H9 (cell line): ENCODE results near the gene KLK11. TPM values are rescaled to one million over a fixed set of nuclear protein-coding genes. Genes with fewer than 3 reads are reported as not detected.
A peak's percentile ranks its signal among the peaks of the same experiment; 100 is the strongest.

Experiments
- DNase-seq: peaks from one replicate; pipeline ENCODE4 v3.0.0-alpha.2; 2017
- H2AFZ ChIP-seq: one replicate; pipeline ENCODE4 v1.6.1; 2013; ENCODE audit warnings: mild to moderate bottlenecking, low read length, control low read depth, moderate library complexity
- H2AK5ac ChIP-seq: 2 replicates; pipeline ENCODE4 v1.6.1; 2013; ENCODE audit warnings: low read length, control low read depth, mixed read lengths; ENCODE audit not compliant: insufficient read length
- H2BK120ac ChIP-seq: one replicate; pipeline ENCODE4 v1.6.1; 2013; ENCODE audit warnings: low read depth, mild to moderate bottlenecking, low read length, control low read depth, inconsistent platforms; ENCODE audit not compliant: poor library complexity, severe bottlenecking
- H2BK12ac ChIP-seq: 2 replicates; pipeline ENCODE4 v1.6.1; 2013; ENCODE audit warnings: low read length, control low read depth, mixed read lengths, low read depth; ENCODE audit not compliant: insufficient read length
- H2BK15ac ChIP-seq: 2 replicates; pipeline ENCODE4 v1.6.1; 2013; ENCODE audit warnings: low read depth, low read length, control low read depth
- H2BK20ac ChIP-seq: one replicate; pipeline ENCODE4 v1.6.1; 2013; ENCODE audit warnings: low read depth, mild to moderate bottlenecking, low read length, control low read depth, inconsistent platforms; ENCODE audit not compliant: poor library complexity, severe bottlenecking
- H2BK5ac ChIP-seq: 2 replicates; pipeline ENCODE4 v1.6.1; 2013; ENCODE audit warnings: low read length, control low read depth, mixed read lengths; ENCODE audit not compliant: insufficient read length
- H3K14ac ChIP-seq: 2 replicates; pipeline ENCODE4 v1.6.1; 2013; ENCODE audit warnings: low read length, control low read depth; ENCODE audit not compliant: insufficient read depth
- H3K18ac ChIP-seq: 2 replicates; pipeline ENCODE4 v1.6.1; 2013; ENCODE audit warnings: low read depth, mild to moderate bottlenecking, mixed read lengths, low read length, control low read depth; ENCODE audit not compliant: insufficient read length
- H3K23ac ChIP-seq: 2 replicates; pipeline ENCODE4 v1.6.1; 2013; ENCODE audit warnings: low read length, control low read depth, mixed read lengths, low read depth; ENCODE audit not compliant: insufficient read length
- H3K23me2 ChIP-seq: 2 replicates; pipeline ENCODE4 v1.6.1; 2013; ENCODE audit warnings: low read depth, mild to moderate bottlenecking, mixed read lengths, low read length, control low read depth; ENCODE audit not compliant: insufficient read length, poor library complexity, severe bottlenecking
- H3K27ac ChIP-seq: 2 replicates; pipeline ENCODE4 v1.5.1; 2013; ENCODE audit warnings: low read length, control low read depth, mixed read lengths, low read depth; ENCODE audit not compliant: insufficient read length
- H3K27me3 ChIP-seq: 2 replicates; pipeline ENCODE4 v1.6.1; 2013; ENCODE audit warnings: low read length, control low read depth, inconsistent platforms; ENCODE audit not compliant: insufficient read depth
- H3K4ac ChIP-seq: 2 replicates; pipeline ENCODE4 v1.6.1; 2013; ENCODE audit warnings: low read depth, mild to moderate bottlenecking, control low read depth, inconsistent platforms, low read length, moderate library complexity
- H3K4me1 ChIP-seq: 2 replicates; pipeline ENCODE4 v1.6.1; 2013; ENCODE audit warnings: low read length, control low read depth, inconsistent platforms; ENCODE audit not compliant: insufficient read depth
- H3K4me2 ChIP-seq: 2 replicates; pipeline ENCODE4 v1.6.1; 2013; ENCODE audit warnings: low read length, control low read depth, mixed read lengths; ENCODE audit not compliant: insufficient read length, insufficient read depth
- H3K56ac ChIP-seq: 2 replicates; pipeline ENCODE4 v1.6.1; 2013; ENCODE audit warnings: low read depth, mild to moderate bottlenecking, mixed read lengths, low read length, control low read depth; ENCODE audit not compliant: insufficient read length
- H3K79me1 ChIP-seq: 2 replicates; pipeline ENCODE4 v1.6.1; 2013; ENCODE audit warnings: low read depth, mild to moderate bottlenecking, moderate library complexity, low read length, control low read depth, inconsistent platforms; ENCODE audit not compliant: insufficient read depth, poor library complexity, severe bottlenecking
- H3K79me2 ChIP-seq: 2 replicates; pipeline ENCODE4 v1.6.1; 2013; ENCODE audit warnings: low read length, control low read depth, inconsistent platforms; ENCODE audit not compliant: insufficient read depth
- H3K9ac ChIP-seq: 2 replicates; pipeline ENCODE4 v1.6.1; 2013; ENCODE audit warnings: low read length, control low read depth, mixed read lengths; ENCODE audit not compliant: insufficient read length; ENCODE audit errors: extremely low read depth
- H3K9me3 ChIP-seq: one replicate; pipeline ENCODE4 v1.6.1; 2013; ENCODE audit warnings: low read depth, low read length, inconsistent platforms; ENCODE audit not compliant: control insufficient read depth
- H3T11ph ChIP-seq: one replicate; pipeline ENCODE4 v1.6.1; 2013; ENCODE audit warnings: mild to moderate bottlenecking, low read length, control low read depth, inconsistent platforms
- H4K20me1 ChIP-seq: one replicate; pipeline ENCODE4 v1.6.1; 2013; ENCODE audit not compliant: control insufficient read depth, insufficient read length, insufficient read depth
- H4K5ac ChIP-seq: 2 replicates; pipeline ENCODE4 v1.6.1; 2013; ENCODE audit warnings: low read depth, mild to moderate bottlenecking, mixed read lengths, low read length, control low read depth; ENCODE audit not compliant: insufficient read length
- H4K8ac ChIP-seq: replicated peaks from 2 replicates; pipeline ENCODE4 v1.6.1; 2013; ENCODE audit warnings: low read length, control low read depth, mixed read lengths, low read depth; ENCODE audit not compliant: insufficient read length
- H4K91ac ChIP-seq: 2 replicates; pipeline ENCODE4 v1.6.1; 2013; ENCODE audit warnings: low read depth, mild to moderate bottlenecking, moderate library complexity, mixed read lengths, low read length, control low read depth; ENCODE audit not compliant: insufficient read length
- H3K27ac Mint-ChIP-seq, 3 experiments: 2 replicates in 2 of 3; 3 replicates in 1 of 3; pipeline ENCODE4 v1.8.0; 2020 to 2021; ENCODE audit warnings: mixed read lengths in 3 of 3, mild to moderate bottlenecking in 1 of 3, moderate library complexity in 1 of 3
- H3K27me3 Mint-ChIP-seq: 2 replicates; pipeline ENCODE4 v1.8.0; 2021; ENCODE audit warnings: low read depth, mild to moderate bottlenecking, moderate library complexity, mixed read lengths
- H3K36me3 Mint-ChIP-seq, 3 experiments: 2 replicates in 2 of 3; 3 replicates in 1 of 3; pipeline ENCODE4 v1.8.0; 2020 to 2021; ENCODE audit warnings: low read depth in 3 of 3, mixed read lengths in 3 of 3; ENCODE audit not compliant: insufficient read depth in 1 of 3
- H3K4me1 Mint-ChIP-seq, 2 experiments: 2 replicates each; pipeline ENCODE4 v1.8.0; 2020; ENCODE audit warnings: mixed read lengths in 2 of 2
- H3K4me3 Mint-ChIP-seq, 2 experiments: 2 replicates in 1 of 2; 3 replicates in 1 of 2; pipeline ENCODE4 v1.8.0; 2020 to 2021; ENCODE audit warnings: mild to moderate bottlenecking in 2 of 2, mixed read lengths in 2 of 2, moderate library complexity in 1 of 2
- H3K9me3 Mint-ChIP-seq, 2 experiments: 2 replicates in 1 of 2; 3 replicates in 1 of 2; pipeline ENCODE4 v1.8.0; 2020; ENCODE audit warnings: mild to moderate bottlenecking in 2 of 2, mixed read lengths in 2 of 2, moderate library complexity in 1 of 2
- WGBS: extraction: QIAGEN DNeasy Blood & Tissue Kit; methylation state at CpG from one replicate; pipeline ENCODE4 v1.1.7; 2013; ENCODE audit warnings: missing lambda C conversion rate, low lambda C conversion rate, mixed read lengths; ENCODE audit not compliant: insufficient read length; ENCODE audit errors: extremely low coverage; 5-methylcytosine and 5-hydroxymethylcytosine counted together
- total RNA-seq: library from RNA; stranded (reverse); gene quantifications from 2 replicates; pipeline ENCODE4 v1.2.1, GENCODE V29; 2021
- TF ChIP-seq, protein P1 (sequence below): fragments of 200-600 bp; sonication (generic); conservative IDR thresholded peaks from 3 replicates; pipeline ENCODE4 v1.8.0; 2021; ENCODE audit warnings: antibody characterized with exemption, mild to moderate bottlenecking

Gene KLK11
- total RNA-seq, 1 experiment from 2014 or later: not detected

DNA sequence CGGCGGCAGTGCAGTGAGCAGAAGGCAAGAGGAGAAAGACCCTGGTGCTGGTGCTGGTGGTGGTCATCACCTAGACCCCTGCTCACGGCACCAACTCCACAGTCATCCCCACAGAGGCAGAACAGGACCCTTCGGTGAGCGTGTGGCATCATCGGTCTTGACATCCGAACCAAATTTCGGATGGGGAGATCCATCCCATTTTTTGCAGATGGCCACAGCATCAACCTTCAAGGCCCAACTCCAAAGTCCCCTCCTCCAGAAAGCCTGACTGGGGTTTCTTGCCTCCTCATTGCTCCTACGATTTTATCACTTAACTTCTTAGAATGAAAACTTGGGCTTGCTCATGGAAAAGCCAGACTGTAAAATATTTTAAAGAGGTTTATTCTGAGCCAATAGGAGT lies 17.1 kb upstream of the KLK11 start:
- Histone ChIP-seq H3K56ac (no peak overlapping the region), H3K23me2 (no peaks in the 10 kb centered on the region), H2BK120ac (no peak overlapping the region), H3K27ac (no peak overlapping the region), H3K79me2 (no peaks in the 10 kb centered on the region), H3K4me1 (peaks cover 10% of the 10 kb centered on the region), H2BK5ac (no peak overlapping the region), H4K5ac (no peak overlapping the region), H3K9ac (no peak overlapping the region), H4K8ac (no peak overlapping the region), H4K91ac (no peak overlapping the region), H3K4ac (no peak overlapping the region), H3K18ac (no peak overlapping the region), H3K79me1 (no peaks in the 10 kb centered on the region), H4K20me1 (no peaks in the 10 kb centered on the region), H3K9me3 (no peaks in the 10 kb centered on the region), H2BK12ac (peak overlapping the region; percentile 15), H3T11ph (no peak overlapping the region), H2AK5ac (no peak overlapping the region), H2AFZ (no peak overlapping the region), H3K4me2 (no peak overlapping the region), H2BK15ac (no peak overlapping the region), H2BK20ac (no peak overlapping the region), H3K14ac (no peak overlapping the region), H3K27me3 (no peaks in the 10 kb centered on the region), H3K23ac (no peak overlapping the region)
- H3K27ac Mint-ChIP-seq: no peak overlapping the region
- peaks cover 24 to 36% of the 10 kb centered on the region in 2 experiments for H3K4me1 Mint-ChIP-seq
- no peaks in the 10 kb centered on the region; a peak in 1 of 7 replicates for H3K36me3 Mint-ChIP-seq
- no peak for DNase-seq
- TF ChIP-seq, protein P1, sequence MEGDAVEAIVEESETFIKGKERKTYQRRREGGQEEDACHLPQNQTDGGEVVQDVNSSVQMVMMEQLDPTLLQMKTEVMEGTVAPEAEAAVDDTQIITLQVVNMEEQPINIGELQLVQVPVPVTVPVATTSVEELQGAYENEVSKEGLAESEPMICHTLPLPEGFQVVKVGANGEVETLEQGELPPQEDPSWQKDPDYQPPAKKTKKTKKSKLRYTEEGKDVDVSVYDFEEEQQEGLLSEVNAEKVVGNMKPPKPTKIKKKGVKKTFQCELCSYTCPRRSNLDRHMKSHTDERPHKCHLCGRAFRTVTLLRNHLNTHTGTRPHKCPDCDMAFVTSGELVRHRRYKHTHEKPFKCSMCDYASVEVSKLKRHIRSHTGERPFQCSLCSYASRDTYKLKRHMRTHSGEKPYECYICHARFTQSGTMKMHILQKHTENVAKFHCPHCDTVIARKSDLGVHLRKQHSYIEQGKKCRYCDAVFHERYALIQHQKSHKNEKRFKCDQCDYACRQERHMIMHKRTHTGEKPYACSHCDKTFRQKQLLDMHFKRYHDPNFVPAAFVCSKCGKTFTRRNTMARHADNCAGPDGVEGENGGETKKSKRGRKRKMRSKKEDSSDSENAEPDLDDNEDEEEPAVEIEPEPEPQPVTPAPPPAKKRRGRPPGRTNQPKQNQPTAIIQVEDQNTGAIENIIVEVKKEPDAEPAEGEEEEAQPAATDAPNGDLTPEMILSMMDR: no peak
- no CpG with 5 or more reads among the region's 9 CpGs for WGBS
- H3K27me3 Mint-ChIP-seq: no peaks in the 10 kb centered on the region
- peaks cover 0 to 2% of the 10 kb centered on the region in 2 experiments; a peak in 3 of 5 replicates for H3K9me3 Mint-ChIP-seq
- H3K4me3 Mint-ChIP-seq: no peak overlapping the region
